ENCODE data around the gene ABLIM1. TPM values are rescaled to one million over a fixed set of nuclear protein-coding genes. Genes with fewer than 3 reads are reported as not detected.

Gene ABLIM1
- total and polyA plus RNA-seq, 2 of the 13 experiments (the other 11 are each of a cell fraction or from before 2014, with no cell fraction given) = 59.4 to 92.7 TPM

DNA sequence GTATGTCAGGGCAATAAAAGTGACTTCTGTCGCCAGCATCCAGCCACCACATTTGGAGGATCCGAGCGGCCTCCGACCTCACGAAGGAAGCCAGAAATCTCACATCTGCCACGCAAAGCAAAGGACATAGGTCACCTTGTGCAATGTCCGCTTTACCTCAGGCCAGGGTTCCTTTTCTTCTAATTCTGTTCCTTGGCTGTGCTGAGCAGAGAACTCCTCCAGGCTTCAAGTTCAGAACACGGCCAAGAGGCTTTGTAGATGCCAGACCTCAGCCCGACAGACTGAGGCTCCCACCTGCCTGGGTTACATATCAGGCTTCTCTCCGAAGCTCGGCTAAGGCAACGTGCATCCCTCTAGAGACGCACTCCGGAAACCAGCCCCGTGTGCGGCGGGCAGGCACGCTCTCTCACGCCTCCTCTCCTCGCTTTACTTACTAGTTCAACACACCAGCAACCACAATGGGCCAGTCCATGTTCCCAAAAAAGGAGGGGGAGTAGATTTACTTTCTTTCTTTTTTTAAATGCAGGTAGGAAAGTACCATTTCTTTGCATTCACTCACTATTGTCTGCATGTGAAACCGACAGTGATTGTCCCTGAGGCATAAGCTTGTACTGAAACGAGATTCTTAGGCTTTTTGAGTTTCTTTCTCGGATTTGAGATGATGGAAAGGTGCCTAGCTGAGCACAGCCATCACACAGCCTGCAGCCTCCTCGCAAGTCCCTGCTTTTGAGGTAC is 131.4 kb downstream of the ABLIM1 start (continued):
- TF ChIP-seq, protein P1, sequence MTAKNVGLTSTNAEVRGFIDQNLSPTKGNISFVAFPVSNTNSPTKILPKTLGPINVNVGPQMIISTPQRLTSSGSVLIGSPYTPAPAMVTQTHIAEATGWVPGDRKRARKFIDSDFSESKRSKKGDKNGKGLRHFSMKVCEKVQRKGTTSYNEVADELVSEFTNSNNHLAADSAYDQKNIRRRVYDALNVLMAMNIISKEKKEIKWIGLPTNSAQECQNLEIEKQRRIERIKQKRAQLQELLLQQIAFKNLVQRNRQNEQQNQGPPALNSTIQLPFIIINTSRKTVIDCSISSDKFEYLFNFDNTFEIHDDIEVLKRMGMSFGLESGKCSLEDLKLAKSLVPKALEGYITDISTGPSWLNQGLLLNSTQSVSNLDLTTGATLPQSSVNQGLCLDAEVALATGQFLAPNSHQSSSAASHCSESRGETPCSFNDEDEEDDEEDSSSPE (CRISPR knock-in tag; IDR thresholded peaks at IDR 0.05) = peak; percentile 62; the same call in 1 of the 2 replicates
- TF ChIP-seq ZNF17 (CRISPR knock-in tag; IDR thresholded peaks at IDR 0.05) (no peak), ZNF841 (CRISPR knock-in tag; IDR thresholded peaks at IDR 0.05; ENCODE audit: borderline replicate concordance) (no peak), RELA (CRISPR knock-in tag; IDR thresholded peaks at IDR 0.05) (no peak), GZF1 (CRISPR knock-in tag; IDR thresholded peaks at IDR 0.05) (no peak), GATAD2A (CRISPR knock-in tag; IDR thresholded peaks at IDR 0.05) (peak; percentile 56), FOXK2 (IDR thresholded peaks at IDR 0.05) (peak; percentile 74), ZNF558 (CRISPR knock-in tag; IDR thresholded peaks at IDR 0.05; ENCODE audit: borderline replicate concordance) (no peak; the same call in 1 of the 2 replicates), ZNF264 (CRISPR knock-in tag; IDR thresholded peaks at IDR 0.05) (peak; percentile 87), TCF7L2 (IDR thresholded peaks at IDR 0.05; ENCODE audit: low read depth, low read length) (no peak), ZNF343 (CRISPR knock-in tag; IDR thresholded peaks at IDR 0.05) (peak; percentile 95), ZNF354B (CRISPR knock-in tag; IDR thresholded peaks at IDR 0.05) (no peak), NR1H2 (CRISPR knock-in tag; IDR thresholded peaks at IDR 0.05; ENCODE audit: borderline replicate concordance, low read depth) (no peak), ETV5 (CRISPR knock-in tag; IDR thresholded peaks at IDR 0.05; ENCODE audit: borderline replicate concordance) (peak; percentile 94), ARNTL (CRISPR knock-in tag; IDR thresholded peaks at IDR 0.05) (peak; percentile 76), ZNF790 (CRISPR knock-in tag; IDR thresholded peaks at IDR 0.05; ENCODE audit: borderline replicate concordance) (peak; percentile 80; the same call in 1 of the 2 replicates), MYC (CRISPR knock-in tag; IDR thresholded peaks at IDR 0.05; ENCODE audit: borderline replicate concordance) (peak; percentile 97), ATF1 (CRISPR knock-in tag; IDR thresholded peaks at IDR 0.05) (peak; percentile 34; the same call in 1 of the 2 replicates), MAF1 (CRISPR knock-in tag; IDR thresholded peaks at IDR 0.05; ENCODE audit: borderline replicate concordance) (0 out of 2 replicates have a peak, but pooled peaks have one; percentile 74)
- TF ChIP-seq, protein P2, sequence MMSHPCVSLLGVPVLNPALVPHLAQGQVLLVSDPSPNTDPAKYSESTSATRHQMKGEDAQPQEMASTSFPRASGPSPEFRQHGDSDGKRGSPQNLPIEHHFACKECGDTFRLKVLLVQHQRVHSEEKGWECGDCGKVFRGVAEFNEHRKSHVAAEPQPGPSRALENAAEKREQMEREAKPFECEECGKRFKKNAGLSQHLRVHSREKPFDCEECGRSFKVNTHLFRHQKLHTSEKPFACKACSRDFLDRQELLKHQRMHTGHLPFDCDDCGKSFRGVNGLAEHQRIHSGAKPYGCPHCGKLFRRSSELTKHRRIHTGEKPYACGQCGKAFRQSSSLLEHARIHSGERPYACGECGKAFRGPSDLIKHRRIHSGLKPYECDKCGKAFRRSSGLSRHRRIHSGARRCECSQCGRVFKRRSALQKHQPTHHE (CRISPR knock-in tag; IDR thresholded peaks at IDR 0.05; ENCODE audit: borderline replicate concordance) = no peak
- TF ChIP-seq, protein P3, sequence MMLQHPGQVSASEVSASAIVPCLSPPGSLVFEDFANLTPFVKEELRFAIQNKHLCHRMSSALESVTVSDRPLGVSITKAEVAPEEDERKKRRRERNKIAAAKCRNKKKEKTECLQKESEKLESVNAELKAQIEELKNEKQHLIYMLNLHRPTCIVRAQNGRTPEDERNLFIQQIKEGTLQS (CRISPR knock-in tag; IDR thresholded peaks at IDR 0.05) = no peak
- TF ChIP-seq, protein P4, sequence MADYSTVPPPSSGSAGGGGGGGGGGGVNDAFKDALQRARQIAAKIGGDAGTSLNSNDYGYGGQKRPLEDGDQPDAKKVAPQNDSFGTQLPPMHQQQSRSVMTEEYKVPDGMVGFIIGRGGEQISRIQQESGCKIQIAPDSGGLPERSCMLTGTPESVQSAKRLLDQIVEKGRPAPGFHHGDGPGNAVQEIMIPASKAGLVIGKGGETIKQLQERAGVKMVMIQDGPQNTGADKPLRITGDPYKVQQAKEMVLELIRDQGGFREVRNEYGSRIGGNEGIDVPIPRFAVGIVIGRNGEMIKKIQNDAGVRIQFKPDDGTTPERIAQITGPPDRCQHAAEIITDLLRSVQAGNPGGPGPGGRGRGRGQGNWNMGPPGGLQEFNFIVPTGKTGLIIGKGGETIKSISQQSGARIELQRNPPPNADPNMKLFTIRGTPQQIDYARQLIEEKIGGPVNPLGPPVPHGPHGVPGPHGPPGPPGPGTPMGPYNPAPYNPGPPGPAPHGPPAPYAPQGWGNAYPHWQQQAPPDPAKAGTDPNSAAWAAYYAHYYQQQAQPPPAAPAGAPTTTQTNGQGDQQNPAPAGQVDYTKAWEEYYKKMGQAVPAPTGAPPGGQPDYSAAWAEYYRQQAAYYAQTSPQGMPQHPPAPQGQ (CRISPR knock-in tag; IDR thresholded peaks at IDR 0.05; ENCODE audit: borderline replicate concordance) = no peak
- TF ChIP-seq, protein P5, sequence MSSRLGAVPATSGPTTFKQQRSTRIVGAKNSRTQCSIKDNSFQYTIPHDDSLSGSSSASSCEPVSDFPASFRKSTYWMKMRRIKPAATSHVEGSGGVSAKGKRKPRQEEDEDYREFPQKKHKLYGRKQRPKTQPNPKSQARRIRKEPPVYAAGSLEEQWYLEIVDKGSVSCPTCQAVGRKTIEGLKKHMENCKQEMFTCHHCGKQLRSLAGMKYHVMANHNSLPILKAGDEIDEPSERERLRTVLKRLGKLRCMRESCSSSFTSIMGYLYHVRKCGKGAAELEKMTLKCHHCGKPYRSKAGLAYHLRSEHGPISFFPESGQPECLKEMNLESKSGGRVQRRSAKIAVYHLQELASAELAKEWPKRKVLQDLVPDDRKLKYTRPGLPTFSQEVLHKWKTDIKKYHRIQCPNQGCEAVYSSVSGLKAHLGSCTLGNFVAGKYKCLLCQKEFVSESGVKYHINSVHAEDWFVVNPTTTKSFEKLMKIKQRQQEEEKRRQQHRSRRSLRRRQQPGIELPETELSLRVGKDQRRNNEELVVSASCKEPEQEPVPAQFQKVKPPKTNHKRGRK (CRISPR knock-in tag; IDR thresholded peaks at IDR 0.05) = no peak
- TF ChIP-seq, protein P6, sequence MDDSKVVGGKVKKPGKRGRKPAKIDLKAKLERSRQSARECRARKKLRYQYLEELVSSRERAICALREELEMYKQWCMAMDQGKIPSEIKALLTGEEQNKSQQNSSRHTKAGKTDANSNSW (CRISPR knock-in tag; IDR thresholded peaks at IDR 0.05; ENCODE audit: borderline replicate concordance) = 0 out of 2 replicates have a peak, but pooled peaks have one; percentile 45

All from HepG2 (cell line).